ENCODE results near the gene CES4A.

Gene CES4A

DNA sequence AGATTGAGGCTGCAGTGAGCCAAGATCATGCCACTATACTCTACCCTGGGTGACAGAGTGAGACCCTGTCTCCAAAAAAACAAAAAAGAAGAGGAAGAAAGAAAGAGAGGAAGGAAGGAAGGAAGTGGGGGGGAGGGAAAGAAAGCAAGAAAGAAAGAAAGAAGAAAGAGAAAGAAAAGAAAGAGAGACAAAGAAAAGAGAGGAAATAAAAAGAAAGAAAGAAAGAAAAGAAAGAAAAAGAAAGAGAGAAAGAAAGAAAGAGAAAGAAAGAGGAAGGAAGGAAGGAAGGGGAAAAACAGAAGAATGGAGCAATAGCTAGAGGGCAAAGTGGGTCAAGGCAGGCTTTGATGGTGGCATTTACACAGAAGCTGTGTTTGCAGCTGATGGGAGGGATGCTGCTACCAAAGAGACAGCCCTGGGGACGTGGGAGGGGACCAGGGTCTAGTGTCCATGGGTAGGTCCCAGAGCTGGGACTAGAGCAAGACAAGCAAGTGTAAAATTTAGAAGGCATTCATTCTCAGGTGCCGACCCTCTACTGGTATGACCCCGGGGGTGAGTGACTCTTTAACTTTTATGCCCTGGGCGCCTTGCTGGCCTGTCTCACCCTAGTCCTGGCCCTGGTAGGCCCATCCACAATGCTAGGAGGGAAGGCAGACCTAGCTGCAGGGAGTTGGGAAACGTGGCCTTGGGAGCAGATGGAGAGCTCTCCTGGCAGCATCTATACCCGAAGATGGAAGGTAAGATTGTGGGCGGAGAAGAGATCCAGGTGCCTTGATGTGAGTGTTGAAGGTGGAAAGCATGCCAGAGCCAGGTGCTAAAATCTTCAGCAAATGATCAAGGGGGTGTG is 29.3 kb upstream of the CES4A start:
- no peak overlapping the region for H3K56ac ChIP-seq (ENCODE audit: low read length)
- DNase-seq: no peak
- no peak overlapping the region for H3K4ac ChIP-seq (ENCODE audit: low read depth, low read length)
- no peak overlapping the region for H3K27ac ChIP-seq (ENCODE audit: low read depth, low read length)
- no peak overlapping the region for H2AK5ac ChIP-seq (ENCODE audit: low read length)
- no peaks in the 10 kb centered on the region for H3K79me2 ChIP-seq (ENCODE audit: control insufficient read depth, insufficient read depth, low read length)
- H3K9ac ChIP-seq (ENCODE audit: low read length): no peak overlapping the region
- no peak overlapping the region for H3K18ac ChIP-seq (ENCODE audit: low read length)
- no peaks in the 10 kb centered on the region for H3K4me1 ChIP-seq (ENCODE audit: control insufficient read depth, low read depth, low read length)
- H2BK5ac ChIP-seq (ENCODE audit: low read length): no peak overlapping the region
- no peak overlapping the region for H3K4me3 ChIP-seq (ENCODE audit: low read length)
- H4K8ac ChIP-seq (ENCODE audit: low read depth, low read length): no peak overlapping the region
- H4K5ac ChIP-seq (ENCODE audit: low read length): no peak overlapping the region
- no peak overlapping the region for H3K23ac ChIP-seq (ENCODE audit: low read length)
- H3K4me2 ChIP-seq (ENCODE audit: low read length): no peak overlapping the region
- H3K36me3 ChIP-seq (ENCODE audit: control insufficient read depth, insufficient read depth, low read length): no peaks in the 10 kb centered on the region
- no peaks in the 10 kb centered on the region for H3K79me1 ChIP-seq (ENCODE audit: low read length)
- no peak overlapping the region for H2BK120ac ChIP-seq (ENCODE audit: low read depth, low read length)
- no CpG with 5 or more reads among the region's 7 CpGs for WGBS (ENCODE audit: extremely low coverage, insufficient coverage, low lambda C conversion rate)
- no peak overlapping the region for H2BK15ac ChIP-seq (replicated peaks; ENCODE audit: low read depth)
- no peaks in the 10 kb centered on the region for H3K27me3 ChIP-seq (ENCODE audit: insufficient read depth, low read length, poor library complexity)

- H3K4me2 ChIP-seq (ENCODE audit: low read length): no peak overlapping the region
- no peak overlapping the region for H3K23ac ChIP-seq (ENCODE audit: low read length)
- H2BK5ac ChIP-seq (ENCODE audit: low read length): no peak overlapping the region
- H3K9ac ChIP-seq (ENCODE audit: low read length): no peak overlapping the region
- H3K4me3 ChIP-seq (ENCODE audit: low read length): no peak overlapping the region
- H3K79me1 ChIP-seq (ENCODE audit: low read length): no peaks in the 10 kb centered on the region
- no peak for DNase-seq
- no peak overlapping the region for H3K27ac ChIP-seq (ENCODE audit: low read depth, low read length)
- H4K8ac ChIP-seq (ENCODE audit: low read depth, low read length): no peak overlapping the region
- WGBS (ENCODE audit: extremely low coverage, insufficient coverage, low lambda C conversion rate): no CpG with 5 or more reads among the region's 5 CpGs
- H2AK5ac ChIP-seq (ENCODE audit: low read length): no peak overlapping the region
- H3K18ac ChIP-seq (ENCODE audit: low read length): no peak overlapping the region
- no peak overlapping the region for H2BK120ac ChIP-seq (ENCODE audit: low read depth, low read length)
- no peaks in the 10 kb centered on the region for H3K27me3 ChIP-seq (ENCODE audit: insufficient read depth, low read length, poor library complexity)
- H3K4ac ChIP-seq (ENCODE audit: low read depth, low read length): no peak overlapping the region
- H4K5ac ChIP-seq (ENCODE audit: low read length): no peak overlapping the region
- H2BK15ac ChIP-seq (replicated peaks; ENCODE audit: low read depth): no peak overlapping the region
- H3K79me2 ChIP-seq (ENCODE audit: control insufficient read depth, insufficient read depth, low read length): no peaks in the 10 kb centered on the region
- no peaks in the 10 kb centered on the region for H3K36me3 ChIP-seq (ENCODE audit: control insufficient read depth, insufficient read depth, low read length)
- no peak overlapping the region for H3K56ac ChIP-seq (ENCODE audit: low read length)
- H3K4me1 ChIP-seq (ENCODE audit: control insufficient read depth, low read depth, low read length): no peaks in the 10 kb centered on the region
Measured at GRCh38 chr16:66959704-66960161, 28.7 kb upstream of the CES4A start.

DNA sequence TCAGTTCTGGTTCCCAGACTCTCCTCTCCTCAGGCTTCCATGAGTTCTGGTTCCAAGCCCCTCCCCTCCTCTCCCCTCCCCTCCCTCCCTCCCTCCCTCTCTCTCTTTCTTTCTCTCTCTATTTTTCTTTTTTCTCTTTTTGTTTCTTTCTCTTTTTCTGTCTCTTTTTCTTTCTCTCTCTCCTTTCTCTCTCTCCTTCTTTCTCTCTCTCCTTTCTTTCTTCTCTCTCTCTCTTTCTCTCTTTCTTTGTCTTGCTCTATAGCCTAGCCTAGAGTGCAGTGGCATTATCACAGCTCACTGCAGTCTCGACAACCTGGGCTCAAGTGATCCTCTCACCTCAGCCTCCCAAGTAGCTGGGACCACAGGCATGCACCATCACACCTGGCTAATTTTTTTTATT is 28.1 kb upstream of the CES4A start:
- Histone ChIP-seq H4K8ac (ENCODE audit: low read depth, low read length) (no peak overlapping the region), H3K79me2 (ENCODE audit: control insufficient read depth, insufficient read depth, low read length) (no peaks in the 10 kb centered on the region), H3K27ac (ENCODE audit: low read depth, low read length) (no peak overlapping the region), H3K4me3 (ENCODE audit: low read length) (no peak overlapping the region), H3K9ac (ENCODE audit: low read length) (no peak overlapping the region), H3K56ac (ENCODE audit: low read length) (no peak overlapping the region), H3K79me1 (ENCODE audit: low read length) (no peaks in the 10 kb centered on the region), H4K5ac (ENCODE audit: low read length) (no peak overlapping the region), H3K18ac (ENCODE audit: low read length) (no peak overlapping the region), H2BK120ac (ENCODE audit: low read depth, low read length) (no peak overlapping the region), H3K27me3 (ENCODE audit: insufficient read depth, low read length, poor library complexity) (no peaks in the 10 kb centered on the region), H3K23ac (ENCODE audit: low read length) (no peak overlapping the region), H3K4me2 (ENCODE audit: low read length) (no peak overlapping the region), H2AK5ac (ENCODE audit: low read length) (no peak overlapping the region), H2BK5ac (ENCODE audit: low read length) (no peak overlapping the region), H3K4me1 (ENCODE audit: control insufficient read depth, low read depth, low read length) (no peaks in the 10 kb centered on the region), H2BK15ac (replicated peaks; ENCODE audit: low read depth) (no peak overlapping the region), H3K4ac (ENCODE audit: low read depth, low read length) (no peak overlapping the region), H3K36me3 (ENCODE audit: control insufficient read depth, insufficient read depth, low read length) (no peaks in the 10 kb centered on the region)
- no CpG with 5 or more reads among the region's 1 CpG for WGBS (ENCODE audit: extremely low coverage, insufficient coverage, low lambda C conversion rate)
- DNase-seq: no peak

GRCh38 chr16:66961065-66961744 is 27.2 kb upstream of the CES4A start, which contains the start of gene CES3:
TSS of gene CES3 (plus strand) at chr16:66961266. CDS start at chr16:66961308, 42 bp downstream.
- no peak within 1 kb of the TSS for H3K23ac ChIP-seq (ENCODE audit: low read length)
- no peak within 1 kb of the TSS for H3K4me2 ChIP-seq (ENCODE audit: low read length)
- H3K36me3 ChIP-seq (ENCODE audit: control insufficient read depth, insufficient read depth, low read length): no peaks in the 10 kb centered on the region
- H3K79me1 ChIP-seq (ENCODE audit: low read length): no peaks in the 10 kb centered on the region
- no peak within 1 kb of the TSS for H3K27ac ChIP-seq (ENCODE audit: low read depth, low read length)
- no peak within 1 kb of the TSS for H3K18ac ChIP-seq (ENCODE audit: low read length)
- H3K27me3 ChIP-seq (ENCODE audit: insufficient read depth, low read length, poor library complexity): no peaks in the 10 kb centered on the region
- H2AK5ac ChIP-seq (ENCODE audit: low read length): no peak within 1 kb of the TSS
- H3K9ac ChIP-seq (ENCODE audit: low read length): peak within 1 kb of the TSS; percentile 41
- no peak within 1 kb of the TSS for H3K4me3 ChIP-seq (ENCODE audit: low read length)
- H2BK120ac ChIP-seq (ENCODE audit: low read depth, low read length): no peak within 1 kb of the TSS
- WGBS (ENCODE audit: extremely low coverage, insufficient coverage, low lambda C conversion rate): no CpG with 5 or more reads among the region's 16 CpGs
- no peaks in the 10 kb centered on the region for H3K4me1 ChIP-seq (ENCODE audit: control insufficient read depth, low read depth, low read length)
- H3K4ac ChIP-seq (ENCODE audit: low read depth, low read length): no peak within 1 kb of the TSS
- H4K8ac ChIP-seq (ENCODE audit: low read depth, low read length): no peak within 1 kb of the TSS
- no peak within 1 kb of the TSS for H2BK15ac ChIP-seq (replicated peaks; ENCODE audit: low read depth)
- H3K79me2 ChIP-seq (ENCODE audit: control insufficient read depth, insufficient read depth, low read length): no peaks in the 10 kb centered on the region
- H2BK5ac ChIP-seq (ENCODE audit: low read length): no peak within 1 kb of the TSS
- H3K56ac ChIP-seq (ENCODE audit: low read length): peak within 1 kb of the TSS; percentile 73
- DNase-seq: peak; percentile 94
- no peak within 1 kb of the TSS for H4K5ac ChIP-seq (ENCODE audit: low read length)

GRCh38 chr16:66961914-66962313 is 26.5 kb upstream of the CES4A start:
- Histone ChIP-seq H2BK5ac (ENCODE audit: low read length) (no peak overlapping the region), H2AK5ac (ENCODE audit: low read length) (no peak overlapping the region), H3K79me1 (ENCODE audit: low read length) (no peaks in the 10 kb centered on the region), H2BK15ac (replicated peaks; ENCODE audit: low read depth) (no peak overlapping the region), H3K4me2 (ENCODE audit: low read length) (no peak overlapping the region), H3K4ac (ENCODE audit: low read depth, low read length) (no peak overlapping the region), H3K79me2 (ENCODE audit: control insufficient read depth, insufficient read depth, low read length) (no peaks in the 10 kb centered on the region), H3K36me3 (ENCODE audit: control insufficient read depth, insufficient read depth, low read length) (no peaks in the 10 kb centered on the region), H3K56ac (ENCODE audit: low read length) (no peak overlapping the region), H3K4me3 (ENCODE audit: low read length) (no peak overlapping the region), H3K27ac (ENCODE audit: low read depth, low read length) (no peak overlapping the region), H3K23ac (ENCODE audit: low read length) (no peak overlapping the region), H3K18ac (ENCODE audit: low read length) (no peak overlapping the region), H4K8ac (ENCODE audit: low read depth, low read length) (no peak overlapping the region), H2BK120ac (ENCODE audit: low read depth, low read length) (no peak overlapping the region), H3K9ac (ENCODE audit: low read length) (no peak overlapping the region), H3K4me1 (ENCODE audit: control insufficient read depth, low read depth, low read length) (no peaks in the 10 kb centered on the region), H3K27me3 (ENCODE audit: insufficient read depth, low read length, poor library complexity) (no peaks in the 10 kb centered on the region), H4K5ac (ENCODE audit: low read length) (no peak overlapping the region)
- no peak for DNase-seq
- WGBS (ENCODE audit: extremely low coverage, insufficient coverage, low lambda C conversion rate): no CpG with 5 or more reads among the region's 5 CpGs
